CD4-positive, alpha-beta T cell treated with Interleukin-6 at 100 ng/mL for 8 hours (primary cell): ENCODE data around the gene SIAE.

ENCODE experiments used
- DNase-seq: peaks from one replicate; pipeline ENCODE4 v3.0.0-alpha.2; 2020; ENCODE audit warnings: mixed read lengths, low spot score

Gene SIAE

GRCh38 chr11:124663861-124664260 lies 9.7 kb downstream of the SIAE start:
- DNase-seq, result no peak

DNA sequence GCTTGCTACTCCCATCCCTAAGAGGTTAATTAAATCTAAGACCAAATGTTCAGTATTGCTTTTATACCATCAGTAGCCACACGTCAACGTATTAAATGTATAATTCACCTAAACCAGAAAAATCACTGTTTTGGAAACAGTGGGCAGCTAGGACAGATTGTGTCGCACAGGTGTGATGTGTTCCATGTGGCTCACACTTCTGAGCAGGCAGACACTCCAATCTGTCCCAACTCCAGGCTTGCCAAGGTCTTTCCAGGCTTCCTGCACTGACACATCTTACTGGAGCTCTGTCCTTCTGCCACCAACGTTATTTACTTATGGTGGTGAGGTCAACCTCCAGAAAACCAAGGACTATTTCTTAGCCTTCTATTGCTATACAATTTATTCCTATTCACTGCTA lies 11.4 kb downstream of the SIAE start:
- no peak for DNase-seq

GRCh38 chr11:124661553-124661952 lies 12.0 kb downstream of the SIAE start:
- DNase-seq, result no peak

GRCh38 chr11:124658986-124659385 lies 14.6 kb downstream of the SIAE start:
- no peak for DNase-seq

GRCh38 chr11:124658501-124658900 lies 15.0 kb downstream of the SIAE start:
- no peak for DNase-seq

- no peak for DNase-seq
These were observed 15.6 kb downstream of the SIAE start for GRCh38 chr11:124657904-124658303.

DNA sequence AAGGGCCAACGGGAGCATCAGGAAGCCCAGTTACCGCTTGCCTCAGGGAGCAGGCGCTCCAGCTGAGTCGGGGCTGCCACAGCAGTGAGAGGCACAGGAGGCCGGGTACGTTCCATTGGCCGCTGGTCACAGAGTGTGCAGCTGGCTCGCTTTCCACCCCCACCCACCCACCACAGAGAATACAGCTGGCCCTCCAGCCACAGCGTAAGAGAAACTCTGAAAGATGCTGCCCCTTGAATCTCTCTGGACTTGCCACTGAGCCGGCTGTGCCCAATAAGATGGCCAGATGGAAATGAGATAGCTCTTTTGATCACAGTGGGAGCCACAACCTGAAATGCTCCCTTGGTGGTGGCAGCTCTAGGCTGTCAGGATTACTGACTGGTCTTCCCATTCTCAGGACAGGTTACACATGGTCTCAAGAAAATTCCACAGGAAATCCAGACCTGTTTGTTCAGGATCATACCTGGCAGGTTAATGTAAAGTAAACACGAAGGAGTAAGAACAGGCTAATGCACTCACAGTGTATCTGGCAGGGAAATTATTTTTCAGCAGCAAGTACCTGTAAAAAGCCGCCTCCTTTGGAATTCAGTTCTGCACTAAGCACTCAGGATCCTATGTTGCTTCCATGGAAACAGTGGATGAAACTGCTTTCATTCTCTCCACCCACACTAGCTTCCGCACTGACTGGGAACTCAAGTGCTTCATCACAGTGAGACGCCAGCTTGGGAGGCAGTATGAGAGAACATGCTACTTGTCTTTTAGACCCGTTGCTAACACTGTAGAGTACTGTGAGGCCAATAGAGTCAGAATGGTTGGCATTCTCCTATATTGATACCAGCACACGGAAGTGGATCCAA lies 16.5 kb downstream of the SIAE start:
- DNase-seq, result no peak

- DNase-seq, result no peak
These were observed 24.9 kb downstream of the SIAE start for GRCh38 chr11:124648610-124649009.

- no peak for DNase-seq
These were observed 27.4 kb downstream of the SIAE start for GRCh38 chr11:124646148-124646547.

DNA sequence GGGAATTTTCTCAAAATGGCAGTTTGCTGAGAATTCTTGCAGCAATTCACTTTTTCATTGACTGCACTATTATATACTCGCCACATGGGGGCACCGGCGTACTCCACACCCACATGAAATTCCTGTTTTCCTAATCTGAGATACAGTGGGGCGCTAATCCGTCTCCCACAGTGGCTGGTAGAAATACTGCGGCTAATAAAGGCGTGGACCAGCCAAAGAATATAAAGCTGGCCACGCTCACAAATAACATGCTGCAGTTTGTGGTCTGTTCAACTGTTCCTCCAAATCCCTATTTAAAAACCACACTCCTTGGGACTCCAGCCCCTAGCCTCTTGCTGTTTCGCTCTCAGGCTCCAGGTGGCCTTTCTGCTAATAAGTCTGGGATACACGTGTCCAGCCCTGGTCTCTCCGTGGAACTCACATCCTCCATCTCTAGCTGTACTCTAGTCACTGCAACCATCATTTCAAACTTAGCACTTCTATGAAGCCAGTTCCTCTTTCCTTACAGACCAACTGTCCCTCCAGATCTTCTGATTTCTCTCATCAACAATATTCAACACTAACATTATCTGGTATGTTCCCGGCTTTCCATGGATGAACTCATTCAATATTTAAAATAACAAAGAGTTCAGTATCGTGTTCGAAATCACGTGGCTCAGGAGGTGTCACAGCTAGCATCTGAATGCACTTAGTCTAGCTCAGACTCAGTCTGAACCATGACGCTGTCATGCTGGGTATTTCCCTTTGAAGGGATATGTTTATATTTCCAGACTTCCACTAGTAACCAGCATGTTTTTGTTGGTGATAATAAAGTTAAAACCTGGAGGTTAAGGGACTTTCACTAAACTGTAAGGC lies 28.9 kb downstream of the SIAE start:
- peak; percentile 32 for DNase-seq

DNA sequence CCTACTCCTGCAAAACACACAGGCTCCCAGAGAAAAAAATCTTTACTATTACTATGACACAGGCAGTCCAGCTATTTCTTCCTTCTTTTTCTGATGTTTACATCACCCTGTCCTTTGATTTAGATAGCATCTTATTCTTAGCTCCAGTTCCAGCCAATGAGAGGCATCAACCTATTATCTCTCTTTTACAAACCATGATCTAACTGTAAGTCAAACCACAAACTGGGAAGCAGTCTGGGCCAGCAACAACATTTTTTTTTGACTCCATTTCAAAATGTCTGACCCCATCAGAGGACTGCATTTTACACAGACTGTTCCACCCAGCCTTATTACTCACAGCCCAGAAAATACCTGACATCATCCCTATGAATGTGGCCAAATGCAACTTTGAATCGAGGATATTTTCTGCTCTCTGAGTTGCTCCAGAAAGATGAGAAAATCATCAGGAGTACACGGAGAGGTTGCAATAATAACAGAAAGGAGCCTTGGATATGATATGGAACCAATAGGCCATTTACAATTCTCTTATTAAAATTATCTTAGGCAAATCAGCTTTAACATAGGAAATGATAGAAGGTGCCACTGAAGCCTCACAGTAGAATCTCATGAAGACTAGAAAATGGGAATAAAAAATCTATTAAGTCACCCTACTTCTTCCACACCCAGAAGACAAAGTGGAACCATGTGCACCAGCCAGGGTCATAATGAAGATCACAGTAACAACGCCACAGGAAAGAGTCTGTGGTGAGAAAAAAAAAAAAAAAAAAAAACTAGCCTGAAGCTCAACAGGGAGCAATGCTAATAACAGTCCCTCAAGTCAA lies 29.7 kb downstream of the SIAE start:
- no peak for DNase-seq

DNA sequence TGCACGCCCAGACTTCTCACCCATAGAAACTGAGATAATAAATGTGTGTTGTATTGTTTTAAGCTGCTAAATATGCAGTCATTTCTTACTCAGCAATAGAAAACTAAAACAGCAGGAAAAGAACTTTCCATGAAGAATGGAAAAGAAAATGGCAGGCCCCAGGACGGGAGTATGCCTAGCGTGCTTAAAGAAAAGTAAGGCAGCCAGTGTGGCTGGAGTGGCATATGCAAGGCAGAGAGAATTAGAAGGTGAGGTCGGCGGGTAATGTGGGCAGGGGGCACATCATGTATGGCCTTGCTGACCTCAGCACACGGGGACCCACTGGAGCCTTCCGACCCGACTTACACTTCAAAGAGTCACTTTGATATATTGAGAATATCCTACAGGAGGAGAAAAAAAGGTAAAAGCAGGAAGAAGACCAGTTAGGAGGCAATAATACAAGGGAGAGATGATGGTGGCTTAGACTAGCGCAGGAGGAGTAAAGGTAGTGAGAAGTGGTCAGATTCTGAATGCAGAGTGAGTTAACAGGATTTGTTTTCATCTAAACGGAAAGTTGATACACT lies 30.4 kb downstream of the SIAE start:
- DNase-seq, result no peak

GRCh38 chr11:124642628-124643027 lies 30.9 kb downstream of the SIAE start:
- no peak for DNase-seq

GRCh38 chr11:124640666-124641065 lies 32.9 kb downstream of the SIAE start:
- no peak for DNase-seq

GRCh38 chr11:124639186-124639585 lies 34.4 kb downstream of the SIAE start:
- DNase-seq, result no peak

DNA sequence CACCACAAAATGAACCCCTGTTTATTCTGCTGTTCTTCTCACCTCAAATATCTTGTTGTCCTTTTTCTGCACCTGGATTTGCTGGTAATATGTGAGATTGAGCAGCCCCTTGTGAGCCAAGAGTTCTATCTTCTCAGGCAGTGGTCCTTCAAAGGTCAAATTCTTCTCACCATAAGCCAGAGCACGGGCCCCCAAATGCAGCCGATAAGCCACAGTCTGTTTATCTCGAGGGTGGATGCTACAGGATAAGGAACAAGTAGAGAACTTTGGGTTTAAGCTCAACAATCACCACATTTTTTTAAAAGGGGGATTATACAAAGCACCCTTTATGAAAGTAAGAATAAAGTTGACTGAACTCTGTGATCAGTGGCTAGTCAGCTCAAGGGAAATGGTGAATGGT lies 35.0 kb downstream of the SIAE start:
- DNase-seq, result no peak

GRCh38 chr11:124635932-124636331 lies 37.6 kb downstream of the SIAE start:
- no peak for DNase-seq

DNA sequence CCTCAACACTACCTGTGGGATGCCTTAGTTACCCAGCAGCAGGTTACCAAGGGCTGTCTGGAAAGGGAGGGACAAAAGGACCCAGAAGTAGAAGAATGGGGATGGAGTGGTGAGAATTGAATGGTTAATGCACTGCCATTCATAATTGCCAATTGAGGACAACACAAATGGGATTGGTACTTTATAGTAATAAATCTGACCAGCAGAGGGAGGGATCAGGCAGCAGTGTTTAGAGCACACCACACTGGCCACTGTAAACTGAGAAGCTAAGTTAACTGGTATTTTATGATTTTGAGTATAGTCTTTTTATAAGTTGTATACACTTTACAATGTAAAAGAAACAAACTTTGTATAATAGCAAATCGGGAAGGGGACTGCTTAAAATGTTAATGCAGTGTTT lies 40.2 kb downstream of the SIAE start:
- DNase-seq, result no peak

DNA sequence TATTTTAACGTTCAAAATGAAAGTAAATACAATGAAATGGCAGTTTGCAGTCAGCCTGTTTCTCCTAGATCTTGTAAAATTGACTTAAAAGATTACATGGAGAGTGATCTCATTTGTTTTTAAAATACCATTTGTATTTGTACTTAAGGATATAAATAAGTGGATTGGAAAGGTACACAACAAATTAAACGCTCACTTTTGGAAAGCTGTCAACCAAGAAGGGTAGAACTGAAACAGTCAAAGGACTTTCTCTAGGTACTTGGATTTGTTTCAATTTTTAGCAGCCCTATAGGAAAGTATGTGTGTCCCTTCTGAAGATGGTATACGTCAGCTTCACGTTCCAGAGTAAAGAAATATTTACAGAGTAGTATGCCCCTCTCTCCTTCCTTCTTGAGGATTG lies 43.6 kb downstream of the SIAE start:
- DNase-seq, result no peak

- no peak for DNase-seq
These were observed 46.0 kb downstream of the SIAE start for GRCh38 chr11:124627546-124627945.

- no peak for DNase-seq
These were observed 47.9 kb downstream of the SIAE start for GRCh38 chr11:124625504-124626168.
